ENCODE results near the gene TNFSF15. TPM values are rescaled to one million over a fixed set of nuclear protein-coding genes. Genes with fewer than 3 reads are reported as not detected.
"Not testable (repeated sequence)": the region's sequence is repeated elsewhere in the genome, so short reads cannot be mapped to it uniquely, and the experiment has no call there.

TNFSF15 gene
- total and polyA plus RNA-seq, 8 donors = 0.31 to 12.3 (median 2.4) TPM

GRCh38 chr9:114735704-114736103 lies 70.1 kb downstream of the TNFSF15 start:
- Histone ChIP-seq H3K27me3 (no peaks in the 10 kb centered on the region), H3K4me3 (no peak overlapping the region), H3K36me3 (no peaks in the 10 kb centered on the region), H3K9me3 (no peaks in the 10 kb centered on the region), H3K27ac (no peak overlapping the region), H3K4me1 (peaks cover 0 to 4% (median 0%) of the 10 kb centered on the region in 4 donors)
- no peak for DNase-seq
- 49 to 68% (median 59%) methylated on average over 4 of the region's 4 CpGs for WGBS, 5 donors
- TF ChIP-seq POLR2A (IDR thresholded peaks at IDR 0.05) (no peak), EP300 (IDR thresholded peaks at IDR 0.05) (no peak), POLR2AphosphoS5 (IDR thresholded peaks at IDR 0.05) (no peak)
- TF ChIP-seq, protein P1, sequence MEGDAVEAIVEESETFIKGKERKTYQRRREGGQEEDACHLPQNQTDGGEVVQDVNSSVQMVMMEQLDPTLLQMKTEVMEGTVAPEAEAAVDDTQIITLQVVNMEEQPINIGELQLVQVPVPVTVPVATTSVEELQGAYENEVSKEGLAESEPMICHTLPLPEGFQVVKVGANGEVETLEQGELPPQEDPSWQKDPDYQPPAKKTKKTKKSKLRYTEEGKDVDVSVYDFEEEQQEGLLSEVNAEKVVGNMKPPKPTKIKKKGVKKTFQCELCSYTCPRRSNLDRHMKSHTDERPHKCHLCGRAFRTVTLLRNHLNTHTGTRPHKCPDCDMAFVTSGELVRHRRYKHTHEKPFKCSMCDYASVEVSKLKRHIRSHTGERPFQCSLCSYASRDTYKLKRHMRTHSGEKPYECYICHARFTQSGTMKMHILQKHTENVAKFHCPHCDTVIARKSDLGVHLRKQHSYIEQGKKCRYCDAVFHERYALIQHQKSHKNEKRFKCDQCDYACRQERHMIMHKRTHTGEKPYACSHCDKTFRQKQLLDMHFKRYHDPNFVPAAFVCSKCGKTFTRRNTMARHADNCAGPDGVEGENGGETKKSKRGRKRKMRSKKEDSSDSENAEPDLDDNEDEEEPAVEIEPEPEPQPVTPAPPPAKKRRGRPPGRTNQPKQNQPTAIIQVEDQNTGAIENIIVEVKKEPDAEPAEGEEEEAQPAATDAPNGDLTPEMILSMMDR (IDR thresholded peaks at IDR 0.05) = no peak
- intact Hi-C loops (cut with DNase I; ENCODE audit: low total_unique reads) = loop anchor here (5.0 kb wide), 2 partner anchors 177 to 277 kb away; no protein-coding TSS in a partner anchor

DNA sequence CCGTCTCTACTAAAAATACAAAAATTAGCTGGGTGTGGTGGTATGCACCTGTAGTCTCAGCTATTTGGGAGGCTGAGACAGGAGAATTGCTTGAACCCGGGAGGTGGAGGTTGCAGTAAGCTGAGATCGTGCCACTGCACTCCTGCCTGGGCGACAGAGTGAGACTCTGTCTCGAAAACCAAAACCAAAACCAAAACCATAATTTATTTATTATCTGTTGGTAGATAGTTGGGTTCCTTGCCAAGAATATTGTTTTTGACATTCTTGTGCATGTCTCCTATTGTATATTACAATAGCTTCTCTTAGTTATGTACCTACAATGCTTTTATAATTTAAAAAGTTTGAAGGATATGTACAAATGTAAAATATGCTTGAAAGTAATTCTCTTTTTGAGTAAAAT lies 70.7 kb downstream of the TNFSF15 start:
- DNase-seq, H3K27me3 ChIP-seq, H3K4me3 ChIP-seq, H3K4me1 ChIP-seq, H3K36me3 ChIP-seq, H3K27ac ChIP-seq, H3K9me3 ChIP-seq: not testable (repeated sequence)
- intact Hi-C loops (cut with DNase I; ENCODE audit: low total_unique reads) = loop anchor here (5.0 kb wide), 2 partner anchors 177 to 277 kb away; no protein-coding TSS in a partner anchor
- WGBS, 5 donors = 70 to 84% (median 76%) methylated on average over 5 of the region's 5 CpGs

Other genes starting within 250 kb of the TNFSF15 start
- 100 to 1,000 TPM in 3 of 5 donors, 10 to 100 TPM in 2; 27.5 to 259 (median 159) TPM for gene ATP6V1G1, start 218.3 kb downstream of the TNFSF15 start, total RNA-seq
- gene ATP6V1G1, start 218.3 kb downstream of the TNFSF15 start, polyA plus RNA-seq = 100 to 1,000 TPM; 137 to 302 (median 263) TPM
- gene TMEM268, start 194.7 kb downstream of the TNFSF15 start, total RNA-seq = 10 to 100 TPM in 2 of 5 donors, 1 to 10 TPM in 3; 4.1 to 33.3 (median 6.2) TPM
- 1 to 10 TPM; 3.6 to 4.6 (median 4.1) TPM for gene TMEM268, start 194.7 kb downstream of the TNFSF15 start, polyA plus RNA-seq
- not detected for gene TEX53, start 148.2 kb downstream of the TNFSF15 start, total RNA-seq
- not detected for gene TEX53, start 148.2 kb downstream of the TNFSF15 start, polyA plus RNA-seq
- not detected for gene TEX48, start 123.8 kb downstream of the TNFSF15 start, total RNA-seq
- not detected for gene TEX48, start 123.8 kb downstream of the TNFSF15 start, polyA plus RNA-seq
- 10 to 100 TPM in 1 of 5 donors, 1 to 10 TPM in 2, not detected in 2; 5.3 to 14.0 (median 5.8) TPM for gene TNFSF8, start 124.6 kb upstream of the TNFSF15 start, total RNA-seq
- gene TNFSF8, start 124.6 kb upstream of the TNFSF15 start, polyA plus RNA-seq = 1 to 10 TPM in 1 of 3 donors, under 1 TPM in 2; 0.40 to 1.1 (median 0.81) TPM